ENCODE measurements around the gene MIPOL1. TPM values are rescaled to one million over a fixed set of nuclear protein-coding genes. Genes with fewer than 3 reads are reported as not detected.

Gene MIPOL1
- total and polyA plus RNA-seq, 2 of the 13 experiments (the other 11 are each of a cell fraction or from before 2014, with no cell fraction given): 8.6 to 34.2 TPM

DNA sequence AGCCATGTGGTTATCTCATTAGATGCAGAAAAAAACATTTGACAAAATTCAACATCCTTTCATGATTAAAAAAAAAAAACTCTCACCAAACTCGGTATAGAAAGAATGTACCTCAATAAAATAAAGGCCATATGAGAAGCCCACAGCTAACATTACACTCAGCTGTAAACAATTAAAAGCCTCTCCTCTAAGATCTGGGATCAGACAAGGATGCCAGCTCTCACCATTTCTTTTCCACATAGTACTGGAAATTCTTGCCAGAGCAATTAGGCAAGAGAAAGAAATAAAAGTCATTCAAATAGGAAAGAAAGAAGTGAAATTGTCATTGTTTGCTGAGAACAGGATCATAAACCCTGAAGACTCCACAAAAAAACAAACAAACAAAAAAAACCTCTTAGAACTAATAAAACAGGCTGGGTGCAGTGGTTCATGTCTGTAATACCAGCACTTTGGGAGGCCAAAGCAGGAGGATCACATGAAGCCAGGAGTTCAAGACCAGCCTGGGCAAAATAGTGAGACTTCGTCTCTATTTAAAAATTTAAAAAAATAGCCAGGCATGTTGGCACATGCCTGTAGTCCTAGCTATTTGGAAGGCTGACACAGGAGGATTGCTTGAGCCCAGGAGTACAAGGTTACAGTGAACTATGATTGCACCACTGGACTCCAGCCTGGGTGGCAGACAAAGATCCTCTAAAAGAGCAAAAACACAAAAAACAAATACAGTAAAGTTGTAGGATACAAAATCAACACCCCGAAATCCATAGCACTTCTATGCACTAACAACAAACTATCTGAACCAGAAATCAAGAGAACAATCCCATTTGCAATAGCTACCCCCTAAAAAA is 282.9 kb downstream of the MIPOL1 start:
- Histone ChIP-seq H3K36me3 (replicated peaks in 1 of 2; ENCODE audit: control insufficient read depth in 1 of 2, insufficient read depth in 2 of 2, low read length in 2 of 2) (0 out of 5 replicates have a peak, but pooled peaks cover 0 to 1% of the 10 kb centered on the region in 2 experiments), H3K9me3 (ENCODE audit: low read length) (peaks cover 45% of the 10 kb centered on the region), H3K4me1 (ENCODE audit: insufficient read depth, low read length) (peaks cover 25% of the 10 kb centered on the region), H3K4me2 (ENCODE audit: low read depth, low read length) (no peak overlapping the region), H3K27ac (ENCODE audit: extremely low read length, insufficient read depth, low read length) (peak overlapping the region; percentile 51), H2AFZ (ENCODE audit: low read length) (no peak overlapping the region), H3K4me3 (replicated peaks in 1 of 3; ENCODE audit: insufficient read depth in 1 of 3, low read depth in 2 of 3, low read length in 3 of 3) (no peak overlapping the region), H3K9ac (ENCODE audit: insufficient read depth, low read depth, low read length) (no peak overlapping the region), H3K79me2 (ENCODE audit: insufficient read depth, low read length) (no peaks in the 10 kb centered on the region), H3K27me3 (ENCODE audit: control insufficient read depth in 1 of 2, insufficient read depth in 2 of 2, low read length in 2 of 2) (no peaks in the 10 kb centered on the region), H4K20me1 (ENCODE audit: insufficient read depth, low read length) (no peaks in the 10 kb centered on the region)
- 56% methylated on average over 3 of the region's 3 CpGs for WGBS (ENCODE audit: low lambda C conversion rate)
- peak; percentile 85 for DNase-seq (ENCODE audit: low spot score)
- peak; percentile 95 for ATAC-seq
- no peak for FAIRE-seq
- in situ Hi-C loops (cut with HindIII; ENCODE audit: extremely low pct_ligation_motif_present, low pct_unique_long_range_greater_than_20kb) (no loop called here), intact Hi-C loops (cut with micrococcal nuclease; ENCODE audit: unreplicated experiment) (loop anchor here (5.0 kb wide), 1 partner anchor 112 kb away; no protein-coding TSS in a partner anchor)
- ChIA-PET POLR2A (interaction anchor here (1.2 to 1.6 kb wide), 2 partner anchors 14 to 106 kb away, joined by 3 to 6 read pairs; no protein-coding TSS in a partner anchor), CTCF (ENCODE audit: low intra/inter-chr PET ratio, low total read pairs) (no interaction called here)
- TSS peak; percentile 92 for BruUV-seq (replicated peaks)
- TF ChIP-seq ZNF446 (CRISPR knock-in tag; IDR thresholded peaks at IDR 0.05): no peak
- TF ChIP-seq MATR3 (CRISPR knock-in tag; IDR thresholded peaks at IDR 0.05): no peak
- no peak for TF ChIP-seq ZNF678 (CRISPR knock-in tag; IDR thresholded peaks at IDR 0.05)
- TF ChIP-seq ZNF570 (CRISPR knock-in tag; IDR thresholded peaks at IDR 0.05; ENCODE audit: borderline replicate concordance): no peak
- no peak; the same call in 1 of the 2 replicates for TF ChIP-seq MIER3 (CRISPR knock-in tag; IDR thresholded peaks at IDR 0.05; ENCODE audit: borderline replicate concordance)
- no peak for TF ChIP-seq ZNF251 (CRISPR knock-in tag; IDR thresholded peaks at IDR 0.05)
- TF ChIP-seq ZNF253 (CRISPR knock-in tag; IDR thresholded peaks at IDR 0.05; ENCODE audit: borderline replicate concordance): no peak
- peak; percentile 40; the same call in 1 of the 2 replicates for TF ChIP-seq ZIK1 (CRISPR knock-in tag; IDR thresholded peaks at IDR 0.05; ENCODE audit: borderline replicate concordance, low read depth)
- no peak for TF ChIP-seq HNRNPH1 (optimal IDR thresholded peaks at IDR 0.05; ENCODE audit: low read depth, low read length)
- no peak for TF ChIP-seq SP1 (IDR thresholded peaks at IDR 0.05)
- no peak for TF ChIP-seq SP1 (CRISPR knock-in tag; IDR thresholded peaks at IDR 0.05)
- no peak for TF ChIP-seq ZNF530 (CRISPR knock-in tag; IDR thresholded peaks at IDR 0.05; ENCODE audit: low read depth)
- TF ChIP-seq RFX5 (IDR thresholded peaks at IDR 0.05; ENCODE audit: low read depth, low read length): no peak
- TF ChIP-seq, protein P1, sequence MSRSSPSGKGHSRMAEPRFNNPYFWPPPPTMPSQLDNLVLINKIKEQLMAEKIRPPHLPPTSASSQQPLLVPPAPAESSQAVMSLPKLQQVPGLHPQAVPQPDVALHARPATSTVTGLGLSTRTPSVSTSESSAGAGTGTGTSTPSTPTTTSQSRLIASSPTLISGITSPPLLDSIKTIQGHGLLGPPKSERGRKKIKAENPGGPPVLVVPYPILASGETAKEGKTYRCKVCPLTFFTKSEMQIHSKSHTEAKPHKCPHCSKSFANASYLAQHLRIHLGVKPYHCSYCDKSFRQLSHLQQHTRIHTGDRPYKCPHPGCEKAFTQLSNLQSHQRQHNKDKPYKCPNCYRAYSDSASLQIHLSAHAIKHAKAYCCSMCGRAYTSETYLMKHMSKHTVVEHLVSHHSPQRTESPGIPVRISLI (CRISPR knock-in tag; IDR thresholded peaks at IDR 0.05; ENCODE audit: borderline replicate concordance): peak; percentile 80; the same call in 1 of the 2 replicates
- TF ChIP-seq ZNF329 (CRISPR knock-in tag; IDR thresholded peaks at IDR 0.05; ENCODE audit: low read depth): no peak
- TF ChIP-seq SIX4 (CRISPR knock-in tag; IDR thresholded peaks at IDR 0.05): no peak; the same call in 1 of the 2 replicates
- TF ChIP-seq, protein P2, sequence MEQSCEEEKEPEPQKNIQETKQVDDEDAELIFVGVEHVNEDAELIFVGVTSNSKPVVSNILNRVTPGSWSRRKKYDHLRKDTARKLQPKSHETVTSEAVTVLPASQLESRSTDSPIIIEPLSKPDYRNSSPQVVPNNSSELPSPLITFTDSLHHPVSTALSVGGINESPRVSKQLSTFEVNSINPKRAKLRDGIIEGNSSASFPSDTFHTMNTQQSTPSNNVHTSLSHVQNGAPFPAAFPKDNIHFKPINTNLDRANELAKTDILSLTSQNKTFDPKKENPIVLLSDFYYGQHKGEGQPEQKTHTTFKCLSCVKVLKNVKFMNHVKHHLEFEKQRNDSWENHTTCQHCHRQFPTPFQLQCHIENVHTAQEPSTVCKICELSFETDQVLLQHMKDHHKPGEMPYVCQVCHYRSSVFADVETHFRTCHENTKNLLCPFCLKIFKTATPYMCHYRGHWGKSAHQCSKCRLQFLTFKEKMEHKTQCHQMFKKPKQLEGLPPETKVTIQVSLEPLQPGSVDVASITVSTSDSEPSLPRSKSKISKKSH (CRISPR knock-in tag; IDR thresholded peaks at IDR 0.05; ENCODE audit: borderline replicate concordance): no peak
- TF ChIP-seq, protein P3, sequence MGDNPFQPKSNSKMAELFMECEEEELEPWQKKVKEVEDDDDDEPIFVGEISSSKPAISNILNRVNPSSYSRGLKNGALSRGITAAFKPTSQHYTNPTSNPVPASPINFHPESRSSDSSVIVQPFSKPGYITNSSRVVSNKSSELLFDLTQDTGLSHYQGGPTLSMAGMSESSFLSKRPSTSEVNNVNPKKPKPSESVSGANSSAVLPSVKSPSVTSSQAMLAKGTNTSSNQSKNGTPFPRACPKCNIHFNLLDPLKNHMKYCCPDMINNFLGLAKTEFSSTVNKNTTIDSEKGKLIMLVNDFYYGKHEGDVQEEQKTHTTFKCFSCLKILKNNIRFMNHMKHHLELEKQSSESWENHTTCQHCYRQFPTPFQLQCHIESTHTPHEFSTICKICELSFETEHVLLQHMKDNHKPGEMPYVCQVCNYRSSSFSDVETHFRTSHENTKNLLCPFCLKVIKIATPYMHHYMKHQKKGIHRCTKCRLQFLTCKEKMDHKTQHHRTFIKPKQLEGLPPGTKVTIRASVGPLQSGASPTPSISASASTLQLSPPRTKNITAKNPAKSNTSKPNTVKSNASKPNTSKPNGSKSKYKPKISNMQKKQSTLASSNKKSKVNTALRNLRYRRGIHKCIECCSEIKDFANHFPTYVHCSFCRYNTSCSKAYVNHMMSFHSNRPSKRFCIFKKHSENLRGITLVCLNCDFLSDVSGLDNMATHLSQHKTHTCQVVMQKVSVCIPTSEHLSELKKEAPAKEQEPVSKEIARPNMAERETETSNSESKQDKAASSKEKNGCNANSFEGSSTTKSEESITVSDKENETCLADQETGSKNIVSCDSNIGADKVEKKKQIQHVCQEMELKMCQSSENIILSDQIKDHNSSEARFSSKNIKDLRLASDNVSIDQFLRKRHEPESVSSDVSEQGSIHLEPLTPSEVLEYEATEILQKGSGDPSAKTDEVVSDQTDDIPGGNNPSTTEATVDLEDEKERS (CRISPR knock-in tag; IDR thresholded peaks at IDR 0.05): peak; percentile 57; the same call in 1 of the 2 replicates
- TF ChIP-seq BHLHE40 (IDR thresholded peaks at IDR 0.05; ENCODE audit: low read length): no peak
